Adipose tissue (tissue), 3 donors: ENCODE results near the gene PRKD1. TPM values are rescaled to one million over a fixed set of nuclear protein-coding genes. Genes with fewer than 3 reads are reported as not detected.
"Not testable (repeated sequence)": the region's sequence is repeated elsewhere in the genome, so short reads cannot be mapped to it uniquely, and the experiment has no call there.

Experiments used
- H3K27ac ChIP-seq: one replicate; pipeline ENCODE4 v1.5.1; 2013; ENCODE audit warnings: low read depth, low read length
- WGBS, 3 donors: extraction: QIAGEN DNeasy Blood & Tissue Kit; methylation state at CpG; one replicate each; pipeline ENCODE4 v1.1.7; 2013; 5-methylcytosine and 5-hydroxymethylcytosine counted together
- polyA plus RNA-seq, 3 donors: library from polyadenylated mRNA; stranded (reverse); fragments of 200-250 nt; gene quantifications; one replicate each; pipeline ENCODE4 v1.2.3, GENCODE V29; 2013
- donor health status: healthy with polysubstance abuse.
- donor health status: Bipolar disorder and iron deficiency.
- donor health status: healthy.

Gene PRKD1
- polyA plus RNA-seq, 3 donors, result 3.7 to 9.9 (median 5.4) TPM

DNA sequence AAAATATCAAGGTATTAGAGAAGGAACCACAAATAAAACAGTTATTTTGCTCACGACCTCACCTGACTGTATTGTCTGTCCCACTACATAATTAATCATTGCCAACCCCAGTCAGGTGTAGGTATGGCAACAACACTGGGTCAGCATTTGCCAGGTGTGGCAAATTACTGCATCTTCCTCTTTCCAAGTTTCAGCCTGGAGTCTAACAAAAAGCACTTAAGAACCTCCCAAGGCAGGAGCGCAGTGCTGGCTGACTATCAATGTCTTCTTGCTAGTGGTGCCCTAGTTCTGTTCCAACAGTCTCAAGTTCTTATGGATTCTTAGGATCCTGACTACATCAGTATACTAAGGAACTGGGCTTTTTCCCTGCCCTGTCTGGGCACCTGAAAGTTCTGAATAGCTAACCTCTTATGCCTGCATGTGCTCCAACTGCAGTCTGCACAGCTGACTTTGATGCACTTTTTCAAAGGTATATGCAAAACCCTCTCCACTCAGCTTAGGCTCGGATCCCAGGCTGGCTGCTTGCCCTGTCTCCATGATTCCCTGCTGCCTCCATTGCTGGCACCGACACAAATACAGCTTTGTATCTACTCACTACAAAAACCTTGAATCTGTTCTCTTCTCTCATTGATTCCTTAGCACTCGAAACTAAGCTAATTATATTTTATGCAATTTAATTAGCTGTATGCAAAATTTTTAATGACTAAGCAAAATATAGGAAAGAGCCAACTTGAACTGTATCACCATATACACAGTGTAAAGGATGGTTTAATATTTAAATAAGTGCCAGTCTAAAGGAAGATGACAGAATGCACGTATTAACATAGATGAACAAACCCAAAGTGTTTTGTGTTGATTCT is 113.3 kb downstream of the PRKD1 start:
- 45 to 68% (median 66%) methylated on average over 6 of the region's 6 CpGs for WGBS, 3 donors
- no peak overlapping the region for H3K27ac ChIP-seq

DNA sequence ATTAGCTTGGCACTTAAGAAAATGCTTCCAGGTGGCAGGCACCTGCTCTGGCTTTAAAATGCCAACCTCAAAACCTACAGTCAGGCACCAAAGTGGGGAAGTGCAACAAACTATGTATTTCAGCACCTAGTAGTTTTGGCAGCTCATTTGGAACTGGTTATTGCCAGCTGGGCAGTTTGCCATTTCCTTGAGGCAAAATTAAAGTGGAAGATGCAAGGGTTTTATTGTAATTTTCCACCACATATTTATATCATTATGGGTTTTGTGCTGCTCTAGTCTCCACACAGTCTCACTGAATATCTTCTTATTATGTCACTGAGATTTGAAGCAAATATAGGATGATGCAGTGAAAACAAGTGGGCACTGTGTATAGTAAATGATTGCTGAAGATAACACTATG is 117.0 kb downstream of the PRKD1 start:
- no peak overlapping the region for H3K27ac ChIP-seq

- H3K27ac ChIP-seq, result no peak overlapping the region
- 78 to 87% (median 84%) methylated on average over 3 of the region's 3 CpGs for WGBS, 3 donors
These were observed 117.6 kb downstream of the PRKD1 start for GRCh38 chr14:29810064-29810463.

GRCh38 chr14:29806124-29806517 is 121.5 kb downstream of the PRKD1 start:
- H3K27ac ChIP-seq, result no peak overlapping the region
- 56 to 78% (median 65%) methylated on average over 1 of the region's 1 CpG for WGBS, 3 donors

- WGBS, 3 donors, result 73 to 89% (median 77%) methylated on average over 4 of the region's 4 CpGs
- H3K27ac ChIP-seq, result no peak overlapping the region
These were observed 122.1 kb downstream of the PRKD1 start for GRCh38 chr14:29805415-29806123.

- H3K27ac ChIP-seq, result no peak overlapping the region
- WGBS, 3 donors, result 77 to 88% (median 84%) methylated on average over 3 of the region's 3 CpGs
These were observed 123.0 kb downstream of the PRKD1 start for GRCh38 chr14:29804481-29805266.

DNA sequence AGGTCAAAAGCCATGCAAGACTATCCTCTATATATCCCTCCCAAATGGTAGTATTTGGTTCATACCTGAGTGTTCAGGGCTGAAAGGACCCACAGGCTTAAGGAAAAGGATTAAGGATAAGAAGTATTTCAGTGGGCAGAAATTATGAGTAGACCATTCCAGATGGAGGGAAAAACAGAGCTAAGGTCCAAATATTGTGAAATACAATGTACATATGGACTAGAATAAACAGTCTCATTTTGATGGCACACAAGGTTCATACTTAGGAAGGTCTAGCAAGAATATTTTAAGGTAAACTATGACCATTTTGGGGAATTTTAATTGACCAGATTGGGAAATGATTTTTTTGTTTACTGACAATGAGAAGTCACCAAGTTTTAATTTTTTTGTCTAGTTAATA is 124.6 kb downstream of the PRKD1 start:
- no peak overlapping the region for H3K27ac ChIP-seq

GRCh38 chr14:29802211-29802610 is 125.4 kb downstream of the PRKD1 start:
- no peak overlapping the region for H3K27ac ChIP-seq

DNA sequence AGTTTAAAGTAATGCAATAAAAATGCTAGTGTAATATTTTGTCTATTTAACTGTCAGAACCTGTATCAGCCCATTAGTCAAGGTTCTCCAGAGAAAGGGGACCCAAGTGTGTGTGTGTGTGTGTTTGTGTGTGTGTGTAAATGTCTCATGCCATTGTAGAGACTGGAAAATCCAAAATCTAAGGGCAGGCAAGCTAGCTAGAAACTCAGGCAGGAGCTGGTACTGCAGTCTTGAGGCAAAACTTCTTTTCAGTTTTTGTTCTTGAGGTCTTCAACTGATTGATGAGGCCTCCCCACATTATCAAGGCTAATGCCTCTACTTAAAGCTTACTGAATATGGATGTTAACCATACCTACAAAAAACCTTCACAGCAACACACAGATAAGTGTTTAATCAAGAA is 126.7 kb downstream of the PRKD1 start:
- no peak overlapping the region for H3K27ac ChIP-seq

DNA sequence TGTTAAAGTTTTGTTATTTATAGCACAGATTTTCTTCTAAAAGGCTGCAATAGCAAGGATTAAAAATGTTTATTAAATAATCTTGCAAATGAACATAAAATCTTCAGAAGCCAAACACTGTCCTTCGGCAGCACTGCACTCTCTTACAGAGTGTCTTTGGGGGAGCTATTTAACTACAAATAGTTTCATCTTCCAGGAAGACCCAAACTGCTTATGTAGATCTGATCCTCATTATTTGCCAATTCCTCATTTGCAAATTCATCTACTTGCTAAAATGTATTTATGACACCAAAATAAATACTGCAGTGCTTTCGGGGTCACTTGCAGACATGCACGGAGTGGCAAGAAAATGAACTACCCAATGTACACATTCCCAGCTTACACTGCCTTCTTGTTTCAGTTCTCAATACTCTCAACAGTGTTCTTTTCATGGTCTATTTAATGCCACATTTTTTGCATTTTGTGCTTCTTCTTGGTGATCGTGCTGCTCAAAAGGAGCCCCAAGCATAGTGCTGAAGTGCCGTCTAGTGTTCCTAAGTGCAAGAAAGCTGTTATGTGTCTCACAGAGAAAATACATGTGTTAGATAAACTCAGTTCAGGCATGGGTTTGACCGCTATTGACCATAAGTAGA is 128.1 kb downstream of the PRKD1 start:
- WGBS, 3 donors, result 77 to 79% (median 77%) methylated on average over 6 of the region's 6 CpGs
- H3K27ac ChIP-seq, result no peak overlapping the region

- 72 to 91% (median 74%) methylated on average over 2 of the region's 2 CpGs for WGBS, 3 donors
- H3K27ac ChIP-seq, result no peak overlapping the region
These were observed 128.8 kb downstream of the PRKD1 start for GRCh38 chr14:29798811-29799210.

GRCh38 chr14:29798108-29798663 is 129.5 kb downstream of the PRKD1 start:
- WGBS, 3 donors, result 94 to 97% (median 94%) methylated on average over 2 of the region's 2 CpGs
- no peak overlapping the region for H3K27ac ChIP-seq

GRCh38 chr14:29796853-29797252 is 130.8 kb downstream of the PRKD1 start:
- 87 to 90% (median 87%) methylated on average over 2 of the region's 2 CpGs for WGBS, 3 donors
- no peak overlapping the region for H3K27ac ChIP-seq

GRCh38 chr14:29789475-29789874 is 138.2 kb downstream of the PRKD1 start:
- 82 to 100% (median 94%) methylated on average over 2 of the region's 2 CpGs for WGBS, 3 donors

DNA sequence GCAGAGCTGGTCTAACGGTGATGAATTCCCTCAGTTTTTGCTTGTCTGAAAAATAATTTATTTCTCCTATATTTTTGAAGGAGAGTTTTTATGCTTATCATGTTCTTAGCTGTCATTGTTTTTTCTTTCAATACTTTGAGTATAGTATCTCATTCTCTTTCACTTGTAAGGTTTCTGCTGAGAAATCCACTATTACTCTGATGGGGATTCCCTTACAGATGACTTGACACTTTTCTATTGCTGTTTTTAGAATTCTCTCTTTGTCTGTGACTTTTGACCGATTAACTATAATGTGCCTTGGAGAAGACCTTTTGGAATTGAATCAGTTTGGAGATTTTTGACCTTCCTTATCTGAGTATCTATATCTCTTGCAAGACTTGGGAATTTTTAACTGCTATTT is 139.6 kb downstream of the PRKD1 start:
- no peak overlapping the region for H3K27ac ChIP-seq
- WGBS, 3 donors, result 91 to 100% (median 96%) methylated on average over 2 of the region's 2 CpGs

More at GRCh38 chr14:29789475-29789874, 138.2 kb downstream of the PRKD1 start:
- H3K27ac ChIP-seq, result no peak overlapping the region

DNA sequence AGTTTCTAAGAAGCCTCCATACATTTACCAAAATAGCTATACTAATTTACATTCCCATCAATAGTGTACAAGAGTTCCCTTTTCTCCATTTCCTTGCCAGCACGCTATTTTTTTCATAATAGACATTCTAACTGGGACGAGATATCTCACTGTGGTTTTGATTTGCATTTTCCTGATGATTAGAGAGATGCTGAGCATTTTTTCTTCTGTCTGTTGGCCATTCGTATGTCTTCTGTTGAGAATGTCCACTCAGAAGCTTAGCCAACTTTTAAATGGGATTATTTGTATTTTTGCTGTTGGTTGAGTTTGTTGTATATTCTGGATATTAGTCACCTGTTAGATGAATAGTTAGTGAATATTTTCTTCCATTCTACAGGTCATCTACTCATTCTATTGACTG is 144.1 kb downstream of the PRKD1 start:
- WGBS, 3 donors, result 85 to 94% (median 90%) methylated on average over 3 of the region's 3 CpGs
- no peak overlapping the region for H3K27ac ChIP-seq

- 91 to 97% (median 95%) methylated on average over 2 of the region's 2 CpGs for WGBS, 3 donors
These were observed 145.6 kb downstream of the PRKD1 start for GRCh38 chr14:29782041-29782440.

GRCh38 chr14:29777142-29777541 is 150.5 kb downstream of the PRKD1 start:
- WGBS, 3 donors, result 80 to 90% (median 88%) methylated on average over 1 of the region's 1 CpG

More at GRCh38 chr14:29782041-29782440, 145.6 kb downstream of the PRKD1 start:
- H3K27ac ChIP-seq, result no peak overlapping the region

More at GRCh38 chr14:29777142-29777541, 150.5 kb downstream of the PRKD1 start:
- H3K27ac ChIP-seq, result not testable (repeated sequence)
